Activated CD4-positive, alpha-beta T cell treated with anti-CD3 and anti-CD28 coated beads, Interleukin-2, amount 50 U/mL, for 24 hours (primary cell): ENCODE data around the gene HOXC4.

Experiments
- DNase-seq, 2 donors: peaks; one replicate each; pipeline ENCODE4 v3.0.0-alpha.2; 2020; ENCODE audit warnings: low read depth in 1 of 2, low spot score in 1 of 2

HOXC4 gene

GRCh38 chr12:54015018-54015931, 38.4 kb upstream of the HOXC4 start:
- DNase-seq: no peak

- DNase-seq: no peak
Measured at GRCh38 chr12:54016051-54016450, 37.6 kb upstream of the HOXC4 start.

DNA sequence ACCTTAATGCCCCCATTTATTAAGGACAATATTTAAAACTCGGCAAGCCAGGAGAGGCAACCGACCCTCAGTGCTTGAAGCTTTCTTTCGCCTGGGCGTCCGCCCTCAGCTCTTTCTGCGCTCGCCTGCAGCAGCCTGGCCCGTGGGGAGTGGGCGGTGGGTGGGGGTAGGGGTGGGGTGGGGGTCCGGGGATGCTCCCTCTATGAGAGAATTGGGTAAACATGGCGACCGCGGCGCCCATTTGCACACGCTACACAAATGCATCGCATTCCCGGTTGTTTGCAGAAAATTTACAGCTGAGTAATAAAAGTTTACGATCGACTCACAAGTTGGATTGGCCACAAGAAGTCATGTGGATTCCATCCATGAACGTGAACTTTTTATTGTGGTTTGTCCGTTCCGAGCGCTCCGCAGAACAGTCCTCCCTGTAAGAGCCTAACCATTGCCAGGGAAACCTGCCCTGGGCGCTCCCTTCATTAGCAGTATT, 37.1 kb upstream of the HOXC4 start:
- DNase-seq: no peak

DNA sequence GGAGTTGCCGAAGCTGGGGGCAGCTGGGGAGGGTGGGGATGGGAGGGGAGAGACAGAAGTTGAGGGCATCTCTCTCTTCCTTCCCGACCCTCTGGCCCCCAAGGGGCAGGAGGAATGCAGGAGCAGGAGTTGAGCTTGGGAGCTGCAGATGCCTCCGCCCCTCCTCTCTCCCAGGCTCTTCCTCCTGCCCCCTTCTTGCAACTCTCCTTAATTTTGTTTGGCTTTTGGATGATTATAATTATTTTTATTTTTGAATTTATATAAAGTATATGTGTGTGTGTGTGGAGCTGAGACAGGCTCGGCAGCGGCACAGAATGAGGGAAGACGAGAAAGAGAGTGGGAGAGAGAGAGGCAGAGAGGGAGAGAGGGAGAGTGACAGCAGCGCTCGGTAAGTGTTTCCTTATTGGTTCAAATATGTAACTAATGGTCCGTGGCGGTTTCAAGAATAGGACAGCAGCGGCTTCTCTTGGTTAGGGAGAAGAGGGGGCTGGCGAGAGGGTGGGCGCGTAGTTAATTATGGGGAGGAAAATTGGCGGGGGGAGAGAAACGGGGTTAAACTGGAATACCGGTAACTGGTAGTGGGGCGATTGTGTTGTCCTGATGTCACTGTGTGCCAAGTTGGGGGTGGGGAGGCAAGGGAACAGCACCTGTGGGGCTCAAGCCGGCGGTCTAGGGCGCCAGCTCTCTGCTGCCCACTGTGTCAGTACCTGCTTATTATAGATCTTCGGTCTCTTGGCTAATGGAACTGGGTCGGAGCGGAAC, 36.4 kb upstream of the HOXC4 start:
- no peak for DNase-seq

DNA sequence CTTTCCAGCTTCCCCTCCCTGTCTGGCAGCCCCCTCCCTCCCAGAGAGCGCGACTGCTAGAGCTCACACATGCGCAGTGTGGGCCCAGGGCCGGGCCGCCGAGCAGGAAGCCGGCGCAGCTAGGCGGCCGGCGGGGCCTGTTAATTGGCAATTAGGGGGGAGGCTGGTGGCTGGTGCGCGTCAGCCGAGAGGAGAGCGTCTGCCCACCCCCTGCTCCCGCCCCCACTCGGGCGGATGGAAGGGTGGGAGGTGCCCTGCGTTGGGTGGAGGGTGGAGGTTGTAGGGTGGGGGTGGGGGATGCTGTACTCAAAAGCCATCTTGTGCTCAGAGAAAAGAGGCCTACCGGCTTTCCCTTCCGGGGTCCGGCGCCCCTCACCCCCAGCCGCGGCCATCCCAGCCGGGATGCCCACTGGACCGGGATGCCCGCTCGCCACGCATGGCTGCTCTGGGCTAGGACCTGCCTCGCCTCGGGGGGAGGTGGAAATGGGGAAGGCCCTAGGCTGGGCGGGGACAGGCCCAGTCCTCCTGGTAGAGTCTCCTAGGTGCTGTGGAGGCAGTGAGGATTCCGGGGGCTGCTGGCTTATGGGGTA, 35.7 kb upstream of the HOXC4 start:
- DNase-seq: peak in 1 of 2 donors; percentile 49

DNA sequence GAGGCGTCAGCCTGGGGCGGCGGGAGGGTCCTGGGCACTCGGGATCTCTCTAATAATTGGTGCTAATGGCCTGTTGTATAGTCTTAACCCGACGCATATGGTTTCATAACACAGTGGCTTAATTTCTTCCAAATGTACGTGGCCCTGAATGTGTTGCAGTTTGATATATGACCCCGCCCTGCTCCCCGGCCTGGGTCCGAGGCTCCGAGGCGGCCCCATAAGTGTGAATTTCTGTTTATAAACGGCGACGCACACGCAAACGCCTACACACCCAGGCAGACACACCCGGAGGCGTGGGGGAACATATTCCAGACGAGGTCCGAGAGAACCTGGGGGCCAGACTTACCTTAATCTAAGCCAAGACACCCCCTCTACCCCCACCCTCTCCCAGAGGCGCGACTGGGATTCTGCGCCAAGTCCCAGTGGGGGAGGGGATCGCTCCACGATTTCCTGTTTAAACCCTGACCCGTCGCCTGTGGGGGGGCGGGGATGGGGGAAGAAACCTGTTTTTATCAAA, 35.1 kb upstream of the HOXC4 start:
- no peak for DNase-seq

GRCh38 chr12:54019091-54019811, 34.4 kb upstream of the HOXC4 start:
- DNase-seq: no peak

GRCh38 chr12:54019924-54020590, 33.6 kb upstream of the HOXC4 start:
- DNase-seq: no peak

DNA sequence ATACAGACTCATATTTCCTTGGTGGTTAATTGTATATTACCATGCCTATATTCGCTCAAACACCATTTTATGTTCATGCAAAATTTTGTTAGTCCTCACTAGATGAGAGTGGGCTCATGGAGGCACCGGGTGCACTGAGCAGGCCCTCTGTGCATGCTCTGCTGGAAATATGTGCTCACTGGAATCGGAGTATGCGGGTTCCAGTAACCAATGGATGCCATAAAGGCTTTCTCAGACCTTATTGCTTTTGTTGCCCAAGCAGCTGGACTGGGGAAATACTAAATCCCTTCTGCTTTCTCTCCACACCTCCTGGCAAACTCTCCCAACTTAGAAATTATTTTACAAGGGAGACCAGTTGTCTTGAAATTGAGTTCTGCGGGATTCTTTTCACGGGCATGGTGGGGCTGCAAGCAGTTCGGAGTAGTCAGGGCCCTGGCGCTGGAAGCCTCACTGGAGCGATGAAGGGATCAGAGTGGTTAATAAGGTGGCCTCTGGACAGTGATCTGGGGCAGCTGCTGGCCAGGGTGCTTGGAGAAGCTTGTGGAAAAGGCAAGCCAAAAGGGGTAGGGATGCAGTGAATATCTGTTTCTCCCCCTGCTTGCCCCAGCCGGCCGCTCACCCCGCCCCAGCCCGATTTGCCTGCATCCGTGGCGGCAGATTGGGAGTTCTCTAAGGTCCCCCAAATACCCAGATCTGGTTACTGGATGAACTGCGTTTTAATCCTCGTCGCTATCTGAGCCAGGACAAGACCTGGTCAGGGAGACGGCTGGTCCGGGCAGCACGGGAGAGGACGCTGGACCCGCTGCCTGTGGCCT, 32.8 kb upstream of the HOXC4 start:
- DNase-seq: no peak

DNA sequence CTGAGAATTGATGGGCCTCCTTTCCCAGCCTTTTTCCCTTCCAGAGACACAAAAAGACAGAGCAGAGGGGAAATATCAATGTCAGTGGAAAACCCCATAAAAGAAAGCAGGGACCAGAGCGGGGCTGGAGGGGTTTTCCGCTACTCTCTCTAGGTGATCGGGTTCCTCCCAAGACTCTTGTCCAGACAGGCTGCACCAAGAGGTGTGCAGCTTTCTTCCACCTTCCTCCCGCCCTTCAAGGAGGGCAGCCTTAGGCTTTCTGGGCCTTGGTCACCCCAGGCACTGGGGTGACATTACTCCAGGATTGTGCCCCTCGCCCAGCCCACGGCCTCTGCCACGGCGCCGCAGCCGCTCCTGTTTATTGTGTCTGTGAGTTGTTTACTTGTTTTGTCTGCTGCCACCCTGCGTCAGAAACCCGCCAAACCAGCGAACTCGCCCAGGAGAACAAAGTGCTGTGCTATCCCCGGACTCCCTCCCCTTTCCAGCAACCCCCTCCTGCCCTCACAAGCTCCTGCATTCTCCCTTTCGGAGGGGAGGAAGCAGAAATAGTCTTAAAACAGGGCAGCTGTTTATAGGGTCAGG, 32.1 kb upstream of the HOXC4 start:
- no peak for DNase-seq

GRCh38 chr12:54022960-54023884, 30.4 kb upstream of the HOXC4 start:
- no peak for DNase-seq

DNA sequence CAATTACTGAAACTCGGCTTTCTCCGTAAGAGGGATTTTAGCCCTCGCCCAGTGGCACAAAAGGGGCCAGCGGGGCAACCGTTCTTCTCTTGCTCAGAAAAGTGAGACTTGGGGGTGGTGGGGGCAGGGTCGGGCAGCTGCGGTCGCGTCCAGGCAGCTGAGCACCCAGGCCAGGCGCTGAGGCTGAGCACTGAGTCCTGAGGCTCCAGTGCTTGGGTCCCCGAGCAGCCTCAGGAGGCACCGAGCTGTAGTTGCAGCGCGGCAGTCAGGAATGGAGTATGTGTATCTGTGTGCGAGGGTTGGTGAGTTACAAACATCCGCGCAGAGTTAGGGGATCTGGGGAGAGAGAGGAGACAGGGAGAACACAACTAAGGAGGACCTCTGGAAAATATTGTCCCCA, 29.5 kb upstream of the HOXC4 start:
- no peak for DNase-seq

DNA sequence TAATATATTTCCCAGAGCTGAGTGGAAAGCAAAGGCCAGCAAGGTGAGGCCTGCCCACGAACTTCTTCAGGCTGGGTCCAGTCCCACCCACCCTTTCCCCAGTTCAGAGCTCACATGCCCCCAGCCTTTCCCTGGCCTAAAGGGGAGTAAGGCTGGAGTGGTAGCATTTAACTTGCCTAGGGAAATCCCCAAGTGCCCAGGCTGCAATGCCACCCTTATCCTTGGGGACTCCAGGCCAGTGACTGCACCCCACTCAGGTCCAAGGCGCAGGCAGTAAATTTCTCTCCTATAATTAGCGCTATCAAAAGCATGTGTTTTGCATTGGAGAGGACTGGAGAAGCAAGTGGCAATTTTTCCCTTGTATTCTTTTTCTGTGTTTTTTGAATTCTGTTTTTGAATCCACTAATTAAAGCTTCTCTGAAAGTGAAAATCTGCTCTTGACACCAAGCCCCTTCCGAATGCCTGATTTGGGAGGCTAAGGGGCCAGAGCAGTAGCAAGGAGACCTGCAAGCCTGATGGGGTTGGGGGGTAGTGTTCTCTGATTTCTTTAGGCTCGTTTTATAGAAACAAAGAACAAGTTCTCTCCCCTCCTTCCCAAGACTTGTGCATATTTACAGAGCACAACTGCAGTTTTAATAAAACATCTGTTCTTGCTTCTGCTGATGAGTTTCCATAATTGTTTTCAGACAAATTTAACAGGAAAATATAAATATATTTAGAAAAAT, 28.9 kb upstream of the HOXC4 start:
- no peak for DNase-seq

- no peak for DNase-seq
Measured at GRCh38 chr12:54025499-54026405, 27.9 kb upstream of the HOXC4 start.

DNA sequence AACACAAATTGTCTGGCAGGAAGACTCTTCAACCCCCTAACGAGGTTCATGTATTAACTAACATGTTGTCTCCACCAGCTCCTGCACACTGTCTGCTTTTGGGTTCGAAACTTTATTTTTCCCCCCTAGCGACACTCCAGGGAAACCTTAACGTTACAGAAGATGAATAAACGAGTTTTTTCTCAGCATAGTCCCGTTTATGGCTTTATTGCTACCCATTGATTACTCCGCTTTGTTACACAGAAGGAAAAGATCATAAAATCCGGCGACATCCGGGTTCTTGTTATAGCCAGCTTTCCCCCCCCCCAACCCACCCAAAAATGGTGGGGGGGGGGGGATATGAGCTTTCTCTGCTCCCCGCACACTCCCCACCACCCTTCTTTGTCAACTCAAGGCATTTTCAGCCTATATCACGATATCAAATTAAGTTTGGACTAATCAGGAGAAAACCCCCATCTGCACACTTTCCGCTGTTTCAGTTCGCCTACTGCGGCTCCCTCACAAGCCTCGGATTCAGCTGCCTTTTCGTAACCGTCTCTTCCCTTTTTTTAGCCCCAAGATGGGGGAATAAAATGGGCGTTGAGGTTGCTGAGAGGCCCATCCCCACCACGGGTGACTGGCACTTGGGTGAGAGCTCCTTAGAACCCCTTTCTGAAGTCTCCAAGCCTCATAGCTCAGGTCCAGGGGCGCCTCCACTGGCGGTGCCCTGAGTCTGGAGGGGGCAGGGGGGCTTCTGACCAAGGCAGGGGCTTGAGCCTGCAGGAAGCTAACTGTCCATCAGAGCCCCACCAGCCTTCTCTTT, 26.8 kb upstream of the HOXC4 start:
- no peak for DNase-seq

DNA sequence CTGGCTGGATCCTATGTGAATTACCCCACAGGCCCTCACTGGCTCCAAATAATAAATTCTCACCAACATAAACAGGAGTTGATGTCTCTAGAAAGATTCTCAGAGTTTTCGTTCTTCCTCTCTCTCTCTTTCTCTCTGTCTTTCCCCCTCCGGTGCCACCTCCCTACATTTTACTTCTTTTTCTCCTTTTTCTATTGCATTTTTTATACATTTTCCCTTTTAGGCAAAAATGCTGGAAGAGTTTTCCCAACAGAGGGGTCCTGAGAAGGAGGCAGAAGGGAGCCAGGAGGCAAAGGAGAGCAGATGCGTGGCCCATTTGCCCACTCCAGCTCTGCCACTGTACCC, 26.2 kb upstream of the HOXC4 start:
- DNase-seq: no peak
